B cell (primary cell): ENCODE results near the gene TRAPPC2. TPM values are rescaled to one million over a fixed set of nuclear protein-coding genes. Genes with fewer than 3 reads are reported as not detected.

Source experiments
- ATAC-seq: fragments of 200-7000 bp; cut with Tn5 transposase; one replicate; pipeline ENCODE4 v1.10.0; 2021; ENCODE audit warnings: low read depth, mild to moderate bottlenecking, moderate number of reproducible peaks, moderate library complexity
- CTCF ChIA-PET: fragments of 350-600 bp; sonication (Branson Sonifier 250); formaldehyde crosslinking; loops from one replicate; lab custom pipeline; 2021; ENCODE audit warnings: antibody characterized with exemption, inconsistent platforms; lab: Charles Lee
- POLR2A ChIA-PET: fragments of 350-600 bp; sonication (Branson Sonifier 250); formaldehyde crosslinking; loops from one replicate; lab custom pipeline; 2021; ENCODE audit warnings: antibody characterized with exemption; lab: Charles Lee
- DNase-seq: peaks from one replicate; pipeline ENCODE4 v3.0.0; 2013
- H2AFZ ChIP-seq: 2 replicates; pipeline ENCODE4 v1.6.1; 2012; ENCODE audit warnings: mild to moderate bottlenecking, low read depth, low read length; ENCODE audit not compliant: insufficient read depth, poor library complexity, severe bottlenecking
- H3K27ac ChIP-seq, 2 donors: 1 replicate in 1 of 2; 2 replicates in 1 of 2; pipeline ENCODE4 v1.5.1; 2012 to 2013; ENCODE audit warnings: low read length in 2 of 2, mild to moderate bottlenecking in 2 of 2, moderate library complexity in 1 of 2
- H3K27me3 ChIP-seq, 4 experiments: fragments of 200-600 bp in 1 of 4; sonication (generic) in 1 of 4; replicated peaks in 1 of 4; 1 replicate in 2 of 4; 2 replicates in 2 of 4; pipeline versions ENCODE4 v1.6.1 to v1.7.0; 2013 to 2016; ENCODE audit warnings: low read length in 3 of 4, mild to moderate bottlenecking in 2 of 4, mixed read lengths in 1 of 4, moderate library complexity in 1 of 4; ENCODE audit not compliant: insufficient read depth in 4 of 4, control insufficient read depth in 3 of 4; ENCODE audit errors: control extremely low read depth in 1 of 4
- H3K36me3 ChIP-seq, 2 experiments: replicated peaks in 1 of 2; 1 replicate in 1 of 2; 2 replicates in 1 of 2; pipeline versions ENCODE4 v1.6.1 to v1.7.1; 2013; ENCODE audit warnings: low read length in 1 of 2; ENCODE audit not compliant: insufficient read depth in 2 of 2, control insufficient read depth in 1 of 2; ENCODE audit errors: control extremely low read depth in 1 of 2, extremely low read depth in 1 of 2
- H3K4me1 ChIP-seq, 2 donors: fragments of 200-600 bp in 1 of 2; sonication (generic) in 1 of 2; 1 replicate in 1 of 2; 2 replicates in 1 of 2; pipeline versions ENCODE4 v1.5.1 to v1.6.1; 2013 to 2017; ENCODE audit warnings: low read length in 2 of 2; ENCODE audit not compliant: control insufficient read depth in 2 of 2, insufficient read depth in 2 of 2
- H3K4me2 ChIP-seq: replicated peaks from 2 replicates; pipeline ENCODE3; 2012; ENCODE audit warnings: mild to moderate bottlenecking, low read depth, low read length; ENCODE audit not compliant: poor library complexity, severe bottlenecking
- H3K4me3 ChIP-seq, 5 experiments: fragments of 200-600 bp in 1 of 5; sonication (generic) in 1 of 5; 1 replicate in 3 of 5; 2 replicates in 2 of 5; pipeline versions ENCODE4 v1.5.1 to v1.7.0; 2011 to 2016; ENCODE audit warnings: low read length in 4 of 5, mild to moderate bottlenecking in 4 of 5, low read depth in 2 of 5, control low read depth in 1 of 5, moderate library complexity in 1 of 5; ENCODE audit not compliant: insufficient read depth in 1 of 5; ENCODE audit errors: control extremely low read depth in 1 of 5, extremely low read depth in 1 of 5
- H3K79me2 ChIP-seq: fragments of 200-600 bp; sonication (generic); one replicate; pipeline ENCODE4 v1.6.0; 2016; ENCODE audit warnings: low read length; ENCODE audit not compliant: control insufficient read depth, insufficient read depth
- H3K9ac ChIP-seq: fragments of 200-600 bp; sonication (generic); 2 replicates; pipeline ENCODE4 v1.6.1; 2017; ENCODE audit warnings: mild to moderate bottlenecking, low read length, moderate library complexity
- H3K9me3 ChIP-seq, 3 donors: one replicate each; pipeline versions ENCODE4 v1.6.1 to v1.7.1; 2013; ENCODE audit warnings: low read length in 2 of 3; ENCODE audit not compliant: control insufficient read depth in 2 of 3, insufficient read depth in 1 of 3; ENCODE audit errors: control extremely low read depth in 1 of 3
- H4K20me1 ChIP-seq: 2 replicates; pipeline ENCODE4 v1.6.0; 2012; ENCODE audit warnings: mild to moderate bottlenecking, low read length; ENCODE audit not compliant: insufficient read depth, control insufficient read depth, poor library complexity, severe bottlenecking
- H3K27ac Mint-ChIP-seq: one replicate; pipeline ENCODE4 v1.8.0; 2021; ENCODE audit warnings: mixed read lengths
- H3K27me3 Mint-ChIP-seq: one replicate; pipeline ENCODE4 v1.8.0; 2021; ENCODE audit warnings: mixed read lengths
- H3K4me1 Mint-ChIP-seq: one replicate; pipeline ENCODE4 v1.8.0; 2021; ENCODE audit warnings: mixed read lengths
- H3K4me3 Mint-ChIP-seq: one replicate; pipeline ENCODE4 v1.8.0; 2021; ENCODE audit warnings: mixed read lengths
- H3K9me3 Mint-ChIP-seq: one replicate; pipeline ENCODE4 v1.8.0; 2022; ENCODE audit warnings: mixed read lengths; ENCODE audit not compliant: insufficient read depth
- CTCF ChIP-seq: fragments of 200-600 bp; IDR thresholded peaks from one replicate; pipeline ENCODE4 v1.8.0; 2022; ENCODE audit warnings: antibody characterized with exemption, mild to moderate bottlenecking
- EZH2 ChIP-seq: IDR thresholded peaks from 2 replicates; pipeline ENCODE4 v1.6.1; 2012; ENCODE audit warnings: borderline replicate concordance, low read depth, mild to moderate bottlenecking, moderate library complexity, low read length; ENCODE audit not compliant: insufficient read depth, poor library complexity, severe bottlenecking
- WGBS: methylation state at CpG from one replicate; pipeline ENCODE4 v1.1.5; 2013; ENCODE audit warnings: missing lambda C conversion rate; ENCODE audit not compliant: insufficient coverage; 5-methylcytosine and 5-hydroxymethylcytosine counted together
- intact Hi-C: fragments of 100-400 bp; cut with micrococcal nuclease; formaldehyde crosslinking; loops from one replicate; pipeline ENCODE4 v1.10.0; 2022
- polyA plus RNA-seq: library from polyadenylated mRNA; depleted of rRNA; stranded (reverse); fragments of >200 nt; gene quantifications from 2 replicates; pipeline ENCODE4 v1.2.3, GENCODE V29; 2012
- total RNA-seq, 2 donors: library from RNA; stranded (reverse); fragments of 120-200 nt in 1 of 2; gene quantifications; 1 replicate in 1 of 2; 2 replicates in 1 of 2; pipeline versions ENCODE4 v1.2.3 to v1.2.4, GENCODE V29; 2013 to 2022

Gene TRAPPC2
- total and polyA plus RNA-seq, 2 donors (not counting 1 experiment from before 2014, with no cell fraction given) = 27.0 to 28.0 TPM

DNA sequence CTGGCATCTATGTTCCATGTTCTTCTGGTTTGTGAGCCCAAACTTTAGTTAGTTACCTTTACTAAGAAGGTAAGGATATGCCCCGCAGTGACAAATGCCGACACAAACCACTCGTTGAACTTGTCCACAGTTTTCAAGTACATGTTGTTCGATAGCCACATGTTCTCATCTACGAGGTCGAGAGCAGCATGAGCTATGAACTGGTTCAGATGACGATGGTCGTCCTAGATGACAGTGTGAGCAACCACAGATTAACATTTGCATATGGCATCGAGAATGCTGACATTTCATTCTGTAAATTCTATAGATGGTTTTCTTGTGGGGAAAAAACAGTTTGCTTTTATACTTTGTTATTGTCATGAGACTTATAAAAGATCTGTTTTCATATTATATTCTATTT, 18.0 kb downstream of the TRAPPC2 start:
- no peak overlapping the region for H3K27ac Mint-ChIP-seq
- POLR2A ChIA-PET = interaction anchor here (0.6 kb wide), 1 partner anchor 35 kb away, joined by 4 read pairs; no protein-coding TSS in a partner anchor

GRCh38 chrX:13711141-13711540, 23.3 kb downstream of the TRAPPC2 start:
- H3K4me1 ChIP-seq = no peaks in the 10 kb centered on the region
- no peaks in the 10 kb centered on the region for H3K79me2 ChIP-seq
- intact Hi-C loops = no loop called here
- CTCF ChIA-PET = no interaction called here
- Mint-ChIP-seq H3K27ac (no peak overlapping the region), H3K9me3 (no peaks in the 10 kb centered on the region), H3K27me3 (no peaks in the 10 kb centered on the region), H3K4me1 (peaks cover 2% of the 10 kb centered on the region), H3K4me3 (no peak overlapping the region)
- POLR2A ChIA-PET = no interaction called here
- H3K27me3 ChIP-seq = no peaks in the 10 kb centered on the region
- no peak overlapping the region for H2AFZ ChIP-seq
- H3K36me3 ChIP-seq = peaks cover 0 to 25% of the 10 kb centered on the region in 2 experiments
- TF ChIP-seq CTCF (no peak), EZH2 (no peak)
- ATAC-seq (no peak), DNase-seq (no peak)
- no peak overlapping the region for H3K9ac ChIP-seq
- no peak overlapping the region for H3K4me2 ChIP-seq
- H4K20me1 ChIP-seq = no peaks in the 10 kb centered on the region
- no peak overlapping the region for H3K27ac ChIP-seq
- 87% methylated on average over 3 of the region's 4 CpGs for WGBS
- no peak overlapping the region for H3K4me3 ChIP-seq
- no peaks in the 10 kb centered on the region for H3K9me3 ChIP-seq

More for the DNA sequence above, 18.0 kb downstream of the TRAPPC2 start:
- no peaks in the 10 kb centered on the region for H3K27me3 ChIP-seq
- ATAC-seq (no peak), DNase-seq (no peak)
- H3K9ac ChIP-seq = no peak overlapping the region
- no peaks in the 10 kb centered on the region for H3K9me3 ChIP-seq
- Mint-ChIP-seq H3K4me3 (no peak overlapping the region), H3K9me3 (no peaks in the 10 kb centered on the region), H3K27me3 (no peaks in the 10 kb centered on the region), H3K4me1 (peaks cover 4% of the 10 kb centered on the region)
- no peak overlapping the region for H3K4me3 ChIP-seq
- CTCF ChIA-PET = interaction anchor here (2.1 kb wide), 1 partner anchor 17 kb away, joined by 4 read pairs; the partner anchor contains the start of genes OFD1 and TRAPPC2
- no peak for TF ChIP-seq EZH2
- TF ChIP-seq CTCF = no peak
- H2AFZ ChIP-seq = no peak overlapping the region
- peaks cover 11% of the 10 kb centered on the region for H3K79me2 ChIP-seq
- H3K36me3 ChIP-seq = peaks cover 0 to 40% of the 10 kb centered on the region in 2 experiments
- H3K4me1 ChIP-seq = no peaks in the 10 kb centered on the region
- WGBS = 96% methylated on average over 4 of the region's 9 CpGs
- peaks cover 16% of the 10 kb centered on the region for H4K20me1 ChIP-seq
- no peak overlapping the region for H3K4me2 ChIP-seq
- intact Hi-C loops = no loop called here
- no peak overlapping the region for H3K27ac ChIP-seq
